Smooth muscle cell (in vitro differentiated cells): ENCODE measurements around the gene GATD1. TPM values are rescaled to one million over a fixed set of nuclear protein-coding genes. Genes with fewer than 3 reads are reported as not detected.

Experiments used
- DNase-seq: peaks from one replicate; lab custom pipeline; 2025; ENCODE audit not compliant: unreplicated experiment; lab: John Stamatoyannopoulos, UW
- H2AFZ ChIP-seq: fragments of 200-600 bp; sonication (generic); 2 replicates; pipeline ENCODE4 v1.6.0; 2016; ENCODE audit warnings: antibody characterized with exemption, low read depth, mild to moderate bottlenecking
- H3F3A ChIP-seq: fragments of 200-600 bp; sonication (generic); 2 replicates; pipeline ENCODE4 v1.6.0; 2017; ENCODE audit warnings: antibody characterized with exemption, low read depth
- H3K27ac ChIP-seq: fragments of 200-600 bp; sonication (generic); 2 replicates; pipeline ENCODE4 v1.5.1; 2016; ENCODE audit warnings: low read depth, mild to moderate bottlenecking
- H3K27me3 ChIP-seq: fragments of 200-600 bp; sonication (generic); 2 replicates; pipeline ENCODE4 v1.6.1; 2016; ENCODE audit warnings: low read depth, mild to moderate bottlenecking
- H3K36me3 ChIP-seq: fragments of 200-600 bp; sonication (generic); 2 replicates; pipeline ENCODE4 v1.5.1; 2016; ENCODE audit warnings: low read depth
- H3K4me1 ChIP-seq: fragments of 200-600 bp; sonication (generic); 2 replicates; pipeline ENCODE4 v1.5.1; 2016; ENCODE audit warnings: low read depth
- H3K4me2 ChIP-seq: fragments of 200-600 bp; sonication (generic); 2 replicates; pipeline ENCODE4 v1.6.0; 2016; ENCODE audit warnings: mild to moderate bottlenecking
- H3K4me3 ChIP-seq: fragments of 200-600 bp; sonication (generic); 2 replicates; pipeline ENCODE4 v1.5.1; 2016; ENCODE audit warnings: mild to moderate bottlenecking
- H3K79me2 ChIP-seq: fragments of 200-600 bp; sonication (generic); 2 replicates; pipeline ENCODE4 v1.6.0; 2016; ENCODE audit warnings: low read depth, mild to moderate bottlenecking
- H3K9ac ChIP-seq: fragments of 200-600 bp; sonication (generic); 2 replicates; pipeline ENCODE4 v1.6.0; 2016; ENCODE audit warnings: low read depth
- H3K9me3 ChIP-seq: fragments of 200-600 bp; sonication (generic); replicated peaks from 2 replicates; pipeline ENCODE4 v1.5.1; 2016; ENCODE audit warnings: low read depth
- H4K20me1 ChIP-seq: fragments of 200-600 bp; sonication (generic); 2 replicates; pipeline ENCODE4 v1.6.0; 2016; ENCODE audit warnings: low read depth
- CTCF ChIP-seq: fragments of 200-600 bp; sonication (generic); IDR thresholded peaks from 2 replicates; pipeline ENCODE4 v1.5.1; 2017; ENCODE audit warnings: borderline replicate concordance, mild to moderate bottlenecking, antibody characterized with exemption; ENCODE audit not compliant: insufficient read depth, poor library complexity, severe bottlenecking
- WGBS: methylation state at CpG from one replicate; pipeline ENCODE4 v1.1.7; 2016; ENCODE audit warnings: low lambda C conversion rate; 5-methylcytosine and 5-hydroxymethylcytosine counted together
- polyA plus RNA-seq: library from polyadenylated mRNA; unstranded; fragments of >200 nt; fragmentation: Nextera tagmentation; extraction: Ambion mirVana; gene quantifications from 2 replicates; pipeline ENCODE4 v1.2.1, GENCODE V29; 2016
- total RNA-seq: library from RNA; depleted of rRNA; stranded (reverse); fragments of >200 nt; gene quantifications from 2 replicates; pipeline ENCODE4 v1.2.3, GENCODE V29; 2014

GATD1 gene
- total and polyA plus RNA-seq, 2 experiments from 2014 or later, result 11.7 to 12.9 TPM

GRCh38 chr11:788009-788640 lies 10.8 kb upstream of the GATD1 start:
- H3K4me1 ChIP-seq, result peaks cover 2% of the 10 kb centered on the region
- H3K79me2 ChIP-seq, result no peaks in the 10 kb centered on the region
- no peak overlapping the region for H3K27ac ChIP-seq
- WGBS, result 89% methylated on average over 26 of the region's 28 CpGs
- H3K27me3 ChIP-seq, result no peaks in the 10 kb centered on the region
- H3K4me3 ChIP-seq, result no peak overlapping the region
- no peak for TF ChIP-seq CTCF
- no peaks in the 10 kb centered on the region for H3K9me3 ChIP-seq
- H3K9ac ChIP-seq, result no peak overlapping the region
- H3K36me3 ChIP-seq, result no peaks in the 10 kb centered on the region
- DNase-seq, result no peak
- no peak overlapping the region for H2AFZ ChIP-seq
- peaks cover 10% of the 10 kb centered on the region for H4K20me1 ChIP-seq
- H3K4me2 ChIP-seq, result no peak overlapping the region
- peaks cover 5% of the 10 kb centered on the region for H3F3A ChIP-seq

DNA sequence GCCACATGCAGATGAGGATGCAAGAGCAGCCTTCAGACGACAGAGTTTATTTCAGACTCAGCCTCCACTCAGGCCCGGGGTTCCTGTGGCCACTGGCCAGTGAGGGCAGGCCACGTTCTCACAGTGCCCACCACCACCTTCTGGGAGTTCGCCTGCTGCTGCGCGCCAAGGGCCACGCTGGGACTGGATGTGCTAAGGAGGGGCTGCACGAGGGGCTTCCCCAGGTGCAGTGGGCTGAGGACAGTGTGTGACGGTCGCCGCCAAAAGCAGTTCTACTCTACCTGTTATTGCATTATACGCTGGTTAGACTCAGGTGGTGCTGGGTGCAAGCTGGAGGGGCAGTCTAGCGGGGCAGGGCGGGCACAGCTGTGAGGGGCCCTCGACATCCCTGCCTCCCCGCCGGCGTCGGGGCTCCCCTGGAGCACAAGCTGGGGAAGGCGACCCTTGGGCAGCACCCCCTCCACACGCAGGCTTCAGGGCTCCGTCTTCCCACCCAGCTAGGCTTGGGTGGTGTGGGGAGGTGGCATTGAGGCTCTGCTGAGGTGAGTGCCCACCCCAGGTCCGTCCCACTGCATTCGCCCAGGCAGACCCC lies 9.9 kb upstream of the GATD1 start:
- 93% methylated on average over 13 of the region's 24 CpGs for WGBS
- Histone ChIP-seq H3K27me3 (no peaks in the 10 kb centered on the region), H3K4me1 (peaks cover 2% of the 10 kb centered on the region), H2AFZ (no peak overlapping the region), H3K4me2 (no peak overlapping the region), H3K9ac (no peak overlapping the region), H3K9me3 (no peaks in the 10 kb centered on the region), H3K27ac (no peak overlapping the region), H4K20me1 (peaks cover 19% of the 10 kb centered on the region), H3F3A (peaks cover 5% of the 10 kb centered on the region), H3K79me2 (no peaks in the 10 kb centered on the region), H3K36me3 (no peaks in the 10 kb centered on the region), H3K4me3 (no peak overlapping the region)
- no peak for TF ChIP-seq CTCF
- DNase-seq, result no peak

DNA sequence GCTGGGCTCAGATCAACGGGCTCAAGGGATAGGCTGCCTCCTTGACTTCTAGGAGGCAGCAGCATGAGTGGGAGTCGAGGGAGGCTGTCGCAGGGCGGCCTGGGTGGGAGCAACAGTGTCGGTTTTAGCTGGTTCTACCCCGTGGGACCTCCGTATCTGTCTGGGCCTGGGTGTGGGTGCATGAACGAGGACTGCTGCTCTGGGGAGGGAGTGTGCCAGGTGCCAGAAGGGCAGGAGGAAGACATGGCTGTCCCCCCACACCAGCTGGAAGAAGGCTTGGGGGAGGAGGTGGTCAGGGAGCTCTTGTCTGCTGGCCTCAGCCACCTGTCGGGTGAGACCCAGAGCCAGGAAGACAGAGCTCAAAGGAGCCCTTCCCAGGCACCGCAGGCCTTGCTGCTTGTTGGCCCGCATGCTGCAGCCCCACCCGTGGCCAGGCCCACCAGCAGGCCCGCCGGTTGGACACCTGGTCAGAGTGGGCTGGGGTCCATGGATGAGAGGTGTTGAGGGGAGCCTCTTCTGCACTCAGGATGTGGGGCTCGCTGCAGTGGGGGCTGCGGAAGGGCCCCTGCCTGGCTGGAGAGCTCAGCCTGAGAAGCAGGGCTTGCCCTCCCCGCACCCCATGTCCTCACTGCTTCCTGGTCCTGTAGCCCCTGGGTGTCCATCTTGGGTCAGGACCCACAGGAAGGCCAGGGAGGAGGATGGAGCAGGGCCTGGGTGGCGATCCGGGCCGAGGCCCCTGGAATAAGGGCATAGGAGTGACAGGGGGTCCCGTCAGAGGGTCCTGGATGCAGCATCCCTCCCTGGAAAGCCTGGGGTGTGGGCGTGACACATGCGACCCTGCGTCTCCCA lies 9.2 kb upstream of the GATD1 start:
- H3K4me2 ChIP-seq, result no peak overlapping the region
- H3K79me2 ChIP-seq, result no peaks in the 10 kb centered on the region
- WGBS, result 93% methylated on average over 24 of the region's 24 CpGs
- no peaks in the 10 kb centered on the region for H3K9me3 ChIP-seq
- H3K27ac ChIP-seq, result no peak overlapping the region
- H3K27me3 ChIP-seq, result no peaks in the 10 kb centered on the region
- H3K4me1 ChIP-seq, result peaks cover 2% of the 10 kb centered on the region
- no peak overlapping the region for H3K4me3 ChIP-seq
- no peak for TF ChIP-seq CTCF
- H3F3A ChIP-seq, result peaks cover 4% of the 10 kb centered on the region
- no peaks in the 10 kb centered on the region for H3K36me3 ChIP-seq
- H4K20me1 ChIP-seq, result peaks cover 24% of the 10 kb centered on the region
- DNase-seq, result no peak
- no peak overlapping the region for H2AFZ ChIP-seq
- no peak overlapping the region for H3K9ac ChIP-seq
